ENCODE measurements around the gene SPCS1.
"Not testable (repeated sequence)": the region's sequence is repeated elsewhere in the genome, so short reads cannot be mapped to it uniquely, and the experiment has no call there.

Gene SPCS1

GRCh38 chr3:52705688-52706686, at the start of gene SPCS1, which contains the start of gene GLT8D1:
TSS of gene SPCS1 (plus strand) at chr3:52706106. CDS start at chr3:52706247, 141 bp downstream.
TSS of gene GLT8D1 (minus strand) at chr3:52705791. CDS start at chr3:52700460, 5,331 bp downstream.
- peak; percentile 93 for DNase-seq (ENCODE audit: low spot score)

GRCh38 chr3:52660046-52660445, 45.9 kb upstream of the SPCS1 start:
- DNase-seq (ENCODE audit: low spot score): no peak

DNA sequence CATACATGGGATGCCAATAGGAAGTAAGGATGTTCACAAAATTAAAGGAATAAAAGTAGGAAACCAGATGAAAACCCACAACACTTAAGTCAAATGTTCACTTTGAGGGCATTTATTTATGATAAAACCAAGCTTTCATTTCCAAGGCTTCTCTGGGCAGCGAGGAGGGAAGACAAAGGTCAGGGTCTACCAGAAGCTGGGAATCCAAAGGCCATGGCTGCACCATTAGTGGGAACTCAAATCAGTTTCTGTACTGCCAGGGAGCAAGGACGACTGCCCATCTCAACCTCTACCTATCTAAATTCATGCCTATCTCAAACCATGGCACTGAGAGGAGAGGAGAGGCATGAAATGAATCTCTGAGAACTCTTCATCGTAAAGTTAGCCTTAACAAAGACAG, 42.8 kb upstream of the SPCS1 start:
- no peak for DNase-seq (ENCODE audit: low spot score)

DNA sequence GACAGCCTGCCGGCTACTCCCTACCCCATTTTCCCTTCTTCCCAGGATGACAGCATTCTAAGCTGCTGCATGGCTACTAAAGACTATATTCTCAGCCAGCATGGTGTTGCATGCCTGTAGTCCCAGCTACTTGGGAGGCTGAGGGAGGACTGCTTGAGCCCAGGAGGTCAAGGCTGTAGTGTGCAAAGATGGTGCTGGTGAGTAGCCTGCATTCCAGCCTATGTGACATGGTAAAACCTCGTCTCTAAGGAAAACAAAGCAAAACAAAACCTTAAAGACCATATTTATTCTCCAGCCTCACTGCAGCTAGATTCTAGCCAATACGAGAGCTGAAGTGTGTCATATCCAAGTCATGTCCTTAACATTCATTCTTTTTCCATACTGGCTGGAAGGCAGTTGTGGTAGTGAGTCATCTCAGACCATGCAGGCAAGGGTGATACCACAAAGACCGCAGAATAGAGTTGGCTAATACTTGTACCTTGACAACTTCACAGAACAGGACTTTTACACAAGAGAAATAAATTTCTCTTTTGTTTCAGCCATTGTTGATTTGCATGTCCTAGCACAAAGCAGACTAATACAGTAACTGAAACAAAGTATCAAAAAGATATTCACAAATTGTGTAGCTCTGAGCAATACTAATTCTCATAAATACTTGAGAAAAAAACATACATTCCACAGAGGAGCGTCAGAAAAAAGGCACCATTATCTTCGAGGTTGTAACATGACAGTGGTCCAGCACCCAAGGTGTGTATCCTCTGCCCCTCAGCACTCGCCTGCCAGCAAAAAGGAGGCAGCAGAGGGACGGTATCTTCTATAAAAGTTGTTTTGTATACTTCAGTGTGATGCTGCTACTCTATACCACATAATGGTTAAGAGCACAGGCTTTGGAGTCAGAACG, 35.0 kb upstream of the SPCS1 start:
- no peak for DNase-seq (ENCODE audit: low spot score)

- DNase-seq (ENCODE audit: low spot score): no peak
Observed at GRCh38 chr3:52671676-52672075, 34.2 kb upstream of the SPCS1 start.

DNA sequence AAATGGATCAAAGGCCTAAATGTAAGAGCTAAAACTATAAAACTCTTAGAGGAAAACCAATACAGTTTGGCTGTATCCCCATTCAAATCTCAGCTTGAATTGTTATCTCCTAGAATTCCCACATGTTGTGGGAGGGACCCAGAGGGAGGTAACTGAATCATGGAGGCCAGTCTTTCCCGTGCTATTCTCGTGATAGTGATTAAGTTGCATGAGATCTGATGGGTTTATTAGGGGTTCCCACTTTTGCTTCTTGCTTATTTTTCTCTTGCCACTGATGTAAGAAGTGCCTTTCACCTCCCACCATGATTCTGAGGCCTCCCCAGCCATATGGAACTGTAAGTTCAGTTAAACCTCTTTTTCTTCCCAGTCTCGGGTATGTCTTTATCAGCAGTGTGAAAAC, 29.7 kb upstream of the SPCS1 start:
- DNase-seq (ENCODE audit: low spot score): not testable (repeated sequence)

GRCh38 chr3:52678265-52679198, 27.4 kb upstream of the SPCS1 start:
- no peak for DNase-seq (ENCODE audit: low spot score)

- DNase-seq (ENCODE audit: low spot score): no peak
Observed at GRCh38 chr3:52679199-52679538, 26.7 kb upstream of the SPCS1 start.

DNA sequence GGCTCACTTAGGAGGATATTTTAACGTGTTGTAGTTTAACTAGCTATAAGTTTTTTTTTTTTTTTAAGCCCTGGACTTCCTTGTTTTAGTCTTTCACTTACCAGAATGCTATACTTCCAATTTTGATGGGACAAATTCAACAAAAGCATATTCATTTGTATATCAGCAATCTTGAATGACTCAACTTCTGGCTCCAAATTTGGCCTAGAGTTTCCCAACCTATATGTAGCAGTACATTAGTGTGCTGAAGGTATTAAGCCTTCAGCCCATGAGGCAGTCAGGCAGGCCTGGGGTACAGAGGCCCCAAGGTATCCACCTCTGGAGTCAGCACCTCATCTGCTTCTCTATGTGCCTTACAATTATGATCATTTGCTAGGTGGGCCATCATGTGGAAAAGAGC, 26.1 kb upstream of the SPCS1 start:
- DNase-seq (ENCODE audit: low spot score): no peak

- no peak for DNase-seq (ENCODE audit: low spot score)
Observed at GRCh38 chr3:52681596-52681995, 24.3 kb upstream of the SPCS1 start.

GRCh38 chr3:52682016-52682415, 23.9 kb upstream of the SPCS1 start:
- DNase-seq (ENCODE audit: low spot score): no peak

DNA sequence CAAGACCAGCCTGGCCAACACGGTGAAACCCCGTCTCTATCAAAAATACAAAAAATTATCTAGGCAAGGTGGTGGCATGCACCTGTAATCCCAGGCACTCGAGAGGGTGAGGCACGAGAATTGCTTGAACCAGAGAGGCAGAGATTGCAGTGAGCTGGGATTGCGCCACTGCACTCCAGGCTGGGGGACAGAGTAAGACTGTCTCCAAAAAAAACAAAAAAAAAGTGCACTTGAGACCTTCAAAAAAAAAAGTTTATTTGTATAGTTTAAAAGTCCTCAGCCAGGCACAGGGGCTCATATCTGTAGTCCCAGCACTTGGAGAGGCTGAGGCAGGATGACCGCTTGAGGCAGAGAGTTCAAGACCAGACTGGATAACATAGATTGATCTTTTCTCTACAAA, 22.3 kb upstream of the SPCS1 start:
- no peak for DNase-seq (ENCODE audit: low spot score)

GRCh38 chr3:52684184-52684583, 21.7 kb upstream of the SPCS1 start:
- DNase-seq (ENCODE audit: low spot score): no peak

GRCh38 chr3:52685285-52685708, 20.6 kb upstream of the SPCS1 start:
- no peak for DNase-seq (ENCODE audit: low spot score)

DNA sequence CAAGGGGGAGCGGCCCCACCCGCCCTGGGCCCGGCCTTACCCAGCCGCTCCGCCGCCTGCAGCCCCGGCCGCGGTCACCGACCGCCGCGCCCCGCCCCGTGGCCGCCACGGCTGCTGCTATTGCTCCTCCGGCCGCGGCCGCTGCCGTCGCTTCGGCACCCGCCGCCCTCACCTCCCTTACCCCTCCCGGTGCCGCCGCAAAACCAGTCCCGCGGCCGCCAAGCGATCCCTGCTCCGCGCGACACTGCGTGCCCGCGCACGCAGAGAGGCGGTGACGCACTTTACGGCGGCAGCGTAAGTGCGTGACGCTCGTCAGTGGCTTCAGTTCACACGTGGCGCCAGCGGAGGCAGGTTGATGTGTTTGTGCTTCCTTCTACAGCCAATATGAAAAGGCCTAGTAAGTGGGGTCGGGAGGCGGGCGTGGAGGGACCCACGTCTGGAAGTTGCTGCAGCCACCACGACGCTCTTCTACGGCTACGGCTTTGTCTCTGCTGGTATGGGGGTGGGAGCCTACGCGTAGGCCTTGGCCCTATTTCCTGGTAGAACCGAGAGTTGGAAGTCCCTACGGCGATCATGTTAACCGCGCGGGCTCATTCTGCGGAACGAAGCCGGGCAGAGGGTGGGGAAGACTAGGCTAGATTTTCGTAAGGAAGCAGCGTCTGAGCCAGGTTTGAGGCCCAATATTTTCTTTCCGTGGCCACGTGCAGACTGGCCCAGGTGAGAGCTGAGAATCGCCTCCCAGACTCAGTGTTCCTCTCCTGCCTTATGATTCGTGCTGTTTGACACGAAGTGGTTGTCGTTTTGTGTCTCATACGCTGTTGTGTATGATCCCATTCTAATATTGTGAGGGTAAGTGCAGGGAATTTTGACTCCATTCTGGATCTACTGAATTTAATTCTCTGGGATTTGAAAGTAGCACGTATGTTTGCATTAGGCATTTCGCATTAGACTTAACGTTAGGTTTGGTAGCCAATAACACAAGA, 19.9 kb upstream of the SPCS1 start, which contains the start of the genes GNL3 and PBRM1:
Gene GNL3 (plus strand): TSS at position 324 of the 983 bp plus-strand sequence. CDS start 61 bp downstream, at position 385.
Gene PBRM1 (minus strand): TSS at position 205 of the 983 bp plus-strand sequence.
- DNase-seq (ENCODE audit: low spot score): peak; percentile 95

DNA sequence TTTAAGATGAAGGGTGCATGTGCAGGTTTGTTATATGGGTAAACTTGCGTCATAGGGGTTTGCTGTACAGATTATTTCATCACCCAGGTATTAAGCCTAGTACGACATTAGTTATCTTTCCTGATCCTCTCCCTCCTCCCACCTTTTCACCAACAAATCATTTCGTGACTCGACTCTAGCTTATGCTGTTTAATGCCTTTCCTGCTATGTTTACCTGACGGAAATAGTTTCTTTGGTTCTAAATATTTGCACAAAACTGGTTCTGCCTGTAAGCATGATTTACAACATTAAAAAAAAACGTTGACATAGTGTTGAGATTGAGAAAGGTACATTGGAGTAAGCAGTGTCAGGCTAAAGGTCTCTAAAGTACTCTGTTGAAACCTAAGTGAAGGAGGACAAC, 17.6 kb upstream of the SPCS1 start:
- DNase-seq (ENCODE audit: low spot score): no peak

GRCh38 chr3:52689151-52689550, 16.8 kb upstream of the SPCS1 start:
- no peak for DNase-seq (ENCODE audit: low spot score)

- no peak for DNase-seq (ENCODE audit: low spot score)
Observed at GRCh38 chr3:52690560-52690959, 15.3 kb upstream of the SPCS1 start.

DNA sequence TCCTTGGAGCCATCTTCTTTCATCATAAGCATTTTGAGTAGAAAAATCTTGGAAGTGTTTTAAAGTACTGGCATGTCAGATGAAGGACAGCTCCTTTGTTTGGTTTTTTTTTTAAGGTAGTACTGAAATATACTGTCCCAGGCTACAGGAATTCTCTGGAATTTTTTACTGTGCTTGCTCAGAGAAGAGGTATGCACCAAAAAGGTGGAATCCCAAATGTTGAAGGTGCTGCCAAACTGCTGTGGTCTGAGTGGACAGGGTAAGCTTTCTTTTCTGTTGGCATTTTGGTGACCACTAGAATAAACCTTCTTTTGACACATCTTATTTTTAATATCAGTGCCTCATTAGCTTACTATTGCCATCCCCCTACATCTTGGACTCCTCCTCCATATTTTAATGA, 12.8 kb upstream of the SPCS1 start:
- no peak for DNase-seq (ENCODE audit: low spot score)
